Lower lobe of right lung (tissue), 2 donors: ENCODE data around the gene TCF4. TPM values are rescaled to one million over a fixed set of nuclear protein-coding genes. Genes with fewer than 3 reads are reported as not detected.

ENCODE experiments used
- ATAC-seq, 2 donors: fragments of 200-7000 bp; cut with Tn5 transposase; one replicate each; pipeline ENCODE4 v1.9.1; 2020 to 2022; ENCODE audit warnings: mild to moderate bottlenecking in 2 of 2, moderate library complexity in 2 of 2
- DNase-seq: peaks from one replicate; pipeline ENCODE4 v3.0.0-alpha.2; 2020
- H3K27ac ChIP-seq: fragments of 200-600 bp; one replicate; pipeline ENCODE4 v1.8.0; 2022
- H3K27me3 ChIP-seq: fragments of 200-600 bp; one replicate; pipeline ENCODE4 v1.8.0; 2022; ENCODE audit warnings: low read depth
- H3K36me3 ChIP-seq: fragments of 200-600 bp; one replicate; pipeline ENCODE4 v1.8.0; 2022; ENCODE audit warnings: mild to moderate bottlenecking
- H3K4me1 ChIP-seq: fragments of 200-600 bp; one replicate; pipeline ENCODE4 v1.8.0; 2022
- H3K4me3 ChIP-seq: fragments of 200-600 bp; one replicate; pipeline ENCODE4 v1.8.0; 2022; ENCODE audit warnings: mild to moderate bottlenecking
- H3K9me3 ChIP-seq: fragments of 200-600 bp; one replicate; pipeline ENCODE4 v1.8.0; 2022
- intact Hi-C: fragments of 100-400 bp; cut with DNase I; formaldehyde crosslinking; loops from one replicate; pipeline ENCODE4 v1.11.0; 2022
- total RNA-seq: library from RNA; stranded (reverse); fragmentation: NEBNext Ultra II Directional; extraction: Animal tissue kit (Norgen Biotek cat#: 25700); gene quantifications from one replicate; pipeline ENCODE4 v1.2.1, GENCODE V29; 2021
- TF ChIP-seq, protein P1 (sequence below): fragments of 200-600 bp; IDR thresholded peaks from one replicate; pipeline ENCODE4 v1.8.0; 2022; ENCODE audit warnings: antibody characterized with exemption, mild to moderate bottlenecking
- donor health status: DM: no; HTN: yes; CAD: no; lungs with severe emphysema.

TCF4 gene
- total RNA-seq, 1 donor from 2014 or later: 112 TPM

GRCh38 chr18:55539240-55539639 lies 48.8 kb downstream of the TCF4 start:
- no peaks in the 10 kb centered on the region for H3K9me3 ChIP-seq
- H3K27ac ChIP-seq: no peak overlapping the region
- no peak for DNase-seq
- peaks cover 9% of the 10 kb centered on the region for H3K4me1 ChIP-seq
- no peak for ATAC-seq
- TF ChIP-seq, protein P1, sequence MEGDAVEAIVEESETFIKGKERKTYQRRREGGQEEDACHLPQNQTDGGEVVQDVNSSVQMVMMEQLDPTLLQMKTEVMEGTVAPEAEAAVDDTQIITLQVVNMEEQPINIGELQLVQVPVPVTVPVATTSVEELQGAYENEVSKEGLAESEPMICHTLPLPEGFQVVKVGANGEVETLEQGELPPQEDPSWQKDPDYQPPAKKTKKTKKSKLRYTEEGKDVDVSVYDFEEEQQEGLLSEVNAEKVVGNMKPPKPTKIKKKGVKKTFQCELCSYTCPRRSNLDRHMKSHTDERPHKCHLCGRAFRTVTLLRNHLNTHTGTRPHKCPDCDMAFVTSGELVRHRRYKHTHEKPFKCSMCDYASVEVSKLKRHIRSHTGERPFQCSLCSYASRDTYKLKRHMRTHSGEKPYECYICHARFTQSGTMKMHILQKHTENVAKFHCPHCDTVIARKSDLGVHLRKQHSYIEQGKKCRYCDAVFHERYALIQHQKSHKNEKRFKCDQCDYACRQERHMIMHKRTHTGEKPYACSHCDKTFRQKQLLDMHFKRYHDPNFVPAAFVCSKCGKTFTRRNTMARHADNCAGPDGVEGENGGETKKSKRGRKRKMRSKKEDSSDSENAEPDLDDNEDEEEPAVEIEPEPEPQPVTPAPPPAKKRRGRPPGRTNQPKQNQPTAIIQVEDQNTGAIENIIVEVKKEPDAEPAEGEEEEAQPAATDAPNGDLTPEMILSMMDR: no peak
- H3K36me3 ChIP-seq: no peaks in the 10 kb centered on the region
- H3K27me3 ChIP-seq: no peaks in the 10 kb centered on the region
- intact Hi-C loops: no loop called here
- H3K4me3 ChIP-seq: no peak overlapping the region

GRCh38 chr18:55534996-55535395 lies 53.0 kb downstream of the TCF4 start:
- Histone ChIP-seq H3K4me1 (no peaks in the 10 kb centered on the region), H3K9me3 (no peaks in the 10 kb centered on the region), H3K4me3 (no peak overlapping the region), H3K36me3 (no peaks in the 10 kb centered on the region), H3K27ac (no peak overlapping the region), H3K27me3 (no peaks in the 10 kb centered on the region)
- TF ChIP-seq, protein P1: no peak
- DNase-seq (no peak), ATAC-seq (no peak)
- intact Hi-C loops: no loop called here

DNA sequence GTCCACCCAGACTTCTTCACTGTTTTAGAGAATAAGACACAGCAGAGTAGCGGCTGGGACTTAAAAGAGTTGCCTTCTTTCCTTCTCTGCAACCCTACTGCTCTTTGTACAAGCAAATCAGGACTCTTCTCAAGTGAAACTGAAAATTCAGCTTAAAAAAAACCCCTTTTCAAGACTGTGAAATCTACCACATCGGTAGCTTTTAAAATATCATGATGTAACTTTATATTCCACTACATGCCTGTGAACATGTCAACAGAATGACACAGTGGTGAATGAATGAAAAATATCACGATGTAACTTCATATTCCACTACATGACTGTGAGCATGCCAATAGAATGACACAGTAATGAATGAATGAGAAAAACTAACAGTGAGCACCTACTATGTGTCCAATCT lies 53.4 kb downstream of the TCF4 start:
- H3K36me3 ChIP-seq: no peaks in the 10 kb centered on the region
- no peaks in the 10 kb centered on the region for H3K27me3 ChIP-seq
- no peak for DNase-seq
- TF ChIP-seq, protein P1: no peak
- intact Hi-C loops: no loop called here
- no peak overlapping the region for H3K4me3 ChIP-seq
- no peaks in the 10 kb centered on the region for H3K9me3 ChIP-seq
- no peak for ATAC-seq
- no peak overlapping the region for H3K27ac ChIP-seq
- H3K4me1 ChIP-seq: no peaks in the 10 kb centered on the region

DNA sequence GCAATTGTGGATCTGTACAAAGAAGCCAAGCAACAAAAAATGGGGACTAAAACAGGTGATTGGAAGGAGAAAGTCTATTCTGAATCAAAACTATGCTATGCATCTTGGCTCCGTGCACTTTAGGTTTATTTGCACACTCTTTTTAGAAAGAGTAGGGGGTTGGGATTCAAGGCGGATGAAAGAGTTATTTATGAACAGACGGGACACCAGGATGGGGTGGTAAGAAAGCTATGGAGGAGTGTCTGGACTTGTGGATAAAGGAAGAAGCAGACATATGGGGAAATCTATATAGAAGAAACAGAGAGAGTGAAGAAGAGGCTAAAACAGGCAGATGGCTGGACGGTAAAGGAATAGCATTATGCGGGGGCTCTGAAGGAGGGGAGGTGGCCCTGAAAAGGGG lies 57.8 kb downstream of the TCF4 start:
- Histone ChIP-seq H3K4me3 (no peak overlapping the region), H3K4me1 (peaks cover 8% of the 10 kb centered on the region), H3K36me3 (no peaks in the 10 kb centered on the region), H3K27me3 (no peaks in the 10 kb centered on the region), H3K27ac (no peak overlapping the region), H3K9me3 (no peaks in the 10 kb centered on the region)
- intact Hi-C loops: no loop called here
- ATAC-seq: no peak
- TF ChIP-seq, protein P1: no peak
- DNase-seq: no peak

GRCh38 chr18:55529581-55529980 lies 58.4 kb downstream of the TCF4 start:
- Histone ChIP-seq H3K27ac (no peak overlapping the region), H3K4me3 (no peak overlapping the region), H3K4me1 (peaks cover 8% of the 10 kb centered on the region), H3K36me3 (no peaks in the 10 kb centered on the region), H3K27me3 (no peaks in the 10 kb centered on the region), H3K9me3 (no peaks in the 10 kb centered on the region)
- intact Hi-C loops: no loop called here
- no peak for DNase-seq
- ATAC-seq: no peak
- TF ChIP-seq, protein P1: no peak

- intact Hi-C loops: no loop called here
- Histone ChIP-seq H3K4me1 (peaks cover 8% of the 10 kb centered on the region), H3K27me3 (no peaks in the 10 kb centered on the region), H3K9me3 (no peaks in the 10 kb centered on the region), H3K36me3 (no peaks in the 10 kb centered on the region), H3K27ac (no peak overlapping the region), H3K4me3 (no peak overlapping the region)
- no peak for DNase-seq
- ATAC-seq: no peak
- TF ChIP-seq, protein P1: no peak
These were observed 62.1 kb downstream of the TCF4 start for GRCh38 chr18:55525845-55526244.
